ENCODE results near the gene SHLD1. TPM values are rescaled to one million over a fixed set of nuclear protein-coding genes. Genes with fewer than 3 reads are reported as not detected.
A peak's percentile ranks its signal among the peaks of the same experiment; 100 is the strongest.

Gene SHLD1
- total RNA-seq, 1 donor = 1.7 TPM

- DNase-seq (ENCODE audit: low read depth) = no peak
- H3K4me3 ChIP-seq (ENCODE audit: low read depth, low read length) = no peak overlapping the region
- TF ChIP-seq, protein P1, sequence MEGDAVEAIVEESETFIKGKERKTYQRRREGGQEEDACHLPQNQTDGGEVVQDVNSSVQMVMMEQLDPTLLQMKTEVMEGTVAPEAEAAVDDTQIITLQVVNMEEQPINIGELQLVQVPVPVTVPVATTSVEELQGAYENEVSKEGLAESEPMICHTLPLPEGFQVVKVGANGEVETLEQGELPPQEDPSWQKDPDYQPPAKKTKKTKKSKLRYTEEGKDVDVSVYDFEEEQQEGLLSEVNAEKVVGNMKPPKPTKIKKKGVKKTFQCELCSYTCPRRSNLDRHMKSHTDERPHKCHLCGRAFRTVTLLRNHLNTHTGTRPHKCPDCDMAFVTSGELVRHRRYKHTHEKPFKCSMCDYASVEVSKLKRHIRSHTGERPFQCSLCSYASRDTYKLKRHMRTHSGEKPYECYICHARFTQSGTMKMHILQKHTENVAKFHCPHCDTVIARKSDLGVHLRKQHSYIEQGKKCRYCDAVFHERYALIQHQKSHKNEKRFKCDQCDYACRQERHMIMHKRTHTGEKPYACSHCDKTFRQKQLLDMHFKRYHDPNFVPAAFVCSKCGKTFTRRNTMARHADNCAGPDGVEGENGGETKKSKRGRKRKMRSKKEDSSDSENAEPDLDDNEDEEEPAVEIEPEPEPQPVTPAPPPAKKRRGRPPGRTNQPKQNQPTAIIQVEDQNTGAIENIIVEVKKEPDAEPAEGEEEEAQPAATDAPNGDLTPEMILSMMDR (IDR thresholded peaks at IDR 0.05; ENCODE audit: insufficient read depth, low read depth, low read length) = no peak
Measured at GRCh38 chr20:5727018-5727515, 23.1 kb upstream of the SHLD1 start.

DNA sequence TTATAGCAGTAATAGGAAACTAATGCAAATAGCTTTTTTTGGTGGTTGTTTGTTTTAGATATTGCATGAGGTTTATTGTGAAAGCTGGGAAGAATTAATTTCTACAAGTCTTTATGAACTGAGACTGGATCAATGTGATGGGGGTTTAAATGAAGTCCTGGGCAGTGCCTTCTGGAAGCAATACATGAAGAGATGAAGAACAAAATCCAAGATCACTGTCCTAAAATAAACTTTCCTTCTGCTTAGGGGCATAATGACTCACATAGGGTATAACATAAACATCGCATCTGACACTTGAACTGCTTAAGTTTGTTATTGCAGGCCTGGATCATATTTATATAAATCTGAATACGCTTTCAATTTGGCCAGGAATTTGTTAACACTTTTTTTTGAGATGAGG, 20.9 kb upstream of the SHLD1 start:
- DNase-seq (ENCODE audit: low read depth) = peak; percentile 73
- TF ChIP-seq, protein P1 (IDR thresholded peaks at IDR 0.05; ENCODE audit: insufficient read depth, low read depth, low read length) = no peak

DNA sequence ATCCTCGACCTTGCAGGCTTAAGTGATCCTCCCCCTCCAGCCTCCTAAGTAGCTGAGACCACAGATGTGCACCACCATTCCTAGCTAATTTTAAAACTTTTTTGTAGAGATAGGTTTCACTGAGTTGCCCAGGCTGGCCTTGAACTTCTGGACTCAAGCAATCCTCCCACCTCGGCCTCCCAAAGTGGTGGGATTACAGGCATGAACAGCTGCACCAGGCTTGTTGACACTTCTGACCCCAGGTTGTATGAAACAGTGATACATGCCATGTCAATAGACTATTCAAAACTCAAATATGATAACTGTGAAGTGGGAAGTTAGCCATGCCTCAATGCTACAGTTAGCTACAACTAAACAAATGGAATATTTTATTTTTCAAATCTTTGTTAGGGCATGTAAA, 20.1 kb upstream of the SHLD1 start:
- TF ChIP-seq, protein P1 (IDR thresholded peaks at IDR 0.05; ENCODE audit: insufficient read depth, low read depth, low read length) = no peak
- no peak overlapping the region for H3K4me3 ChIP-seq (ENCODE audit: low read depth, low read length)
- no peak for DNase-seq (ENCODE audit: low read depth)

More for the DNA sequence above, 20.9 kb upstream of the SHLD1 start:
- no peak overlapping the region for H3K4me3 ChIP-seq (ENCODE audit: low read depth, low read length)

- DNase-seq (ENCODE audit: low read depth) = no peak
- H3K4me3 ChIP-seq (ENCODE audit: low read depth, low read length) = no peak overlapping the region
- TF ChIP-seq, protein P1 (IDR thresholded peaks at IDR 0.05; ENCODE audit: insufficient read depth, low read depth, low read length) = no peak
Measured at GRCh38 chr20:5731753-5732366, 18.3 kb upstream of the SHLD1 start.

DNA sequence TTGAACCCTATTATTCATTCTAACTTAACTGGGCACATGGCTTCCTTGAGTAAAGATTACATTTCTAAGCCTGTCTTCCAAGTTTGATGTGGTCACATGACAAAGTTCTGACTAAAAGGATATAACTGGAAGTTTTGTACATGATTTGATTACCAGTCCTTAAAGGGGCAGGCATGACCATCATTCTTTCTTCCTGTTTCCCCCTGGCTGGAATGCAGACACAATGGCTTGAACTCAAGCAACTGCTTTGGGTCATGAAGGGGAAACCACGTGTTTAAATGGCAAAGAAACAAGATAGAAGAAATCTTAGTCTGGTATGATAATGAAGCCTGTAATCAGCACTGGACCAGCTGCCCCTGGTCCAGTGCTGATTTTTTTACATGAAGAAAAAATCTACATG, 15.6 kb upstream of the SHLD1 start:
- TF ChIP-seq, protein P1 (IDR thresholded peaks at IDR 0.05; ENCODE audit: insufficient read depth, low read depth, low read length) = no peak
- no peak overlapping the region for H3K4me3 ChIP-seq (ENCODE audit: low read depth, low read length)
- DNase-seq (ENCODE audit: low read depth) = no peak

GRCh38 chr20:5735845-5736510, 14.2 kb upstream of the SHLD1 start:
- TF ChIP-seq, protein P1 (IDR thresholded peaks at IDR 0.05; ENCODE audit: insufficient read depth, low read depth, low read length) = no peak

More at GRCh38 chr20:5735845-5736510, 14.2 kb upstream of the SHLD1 start:
- no peak overlapping the region for H3K4me3 ChIP-seq (ENCODE audit: low read depth, low read length)
- DNase-seq (ENCODE audit: low read depth) = peak; percentile 55

Measured in fibroblast of villous mesenchyme (primary cell).